Measurements from ENCODE around the gene COMMD1. TPM values are rescaled to one million over a fixed set of nuclear protein-coding genes. Genes with fewer than 3 reads are reported as not detected.
"Not testable (repeated sequence)": the region's sequence is repeated elsewhere in the genome, so short reads cannot be mapped to it uniquely, and the experiment has no call there.

COMMD1 gene
- total RNA-seq, 4 donors from 2014 or later: 8.5 to 80.7 (median 48.2) TPM

- Histone ChIP-seq H3K36me3 (no peaks in the 10 kb centered on the region), H3K27ac (no peak overlapping the region), H3K4me3 (no peak overlapping the region), H3K9me3 (no peaks in the 10 kb centered on the region), H3K27me3 (no peaks in the 10 kb centered on the region), H3K4me1 (no peaks in the 10 kb centered on the region)
- TF ChIP-seq, protein P1, sequence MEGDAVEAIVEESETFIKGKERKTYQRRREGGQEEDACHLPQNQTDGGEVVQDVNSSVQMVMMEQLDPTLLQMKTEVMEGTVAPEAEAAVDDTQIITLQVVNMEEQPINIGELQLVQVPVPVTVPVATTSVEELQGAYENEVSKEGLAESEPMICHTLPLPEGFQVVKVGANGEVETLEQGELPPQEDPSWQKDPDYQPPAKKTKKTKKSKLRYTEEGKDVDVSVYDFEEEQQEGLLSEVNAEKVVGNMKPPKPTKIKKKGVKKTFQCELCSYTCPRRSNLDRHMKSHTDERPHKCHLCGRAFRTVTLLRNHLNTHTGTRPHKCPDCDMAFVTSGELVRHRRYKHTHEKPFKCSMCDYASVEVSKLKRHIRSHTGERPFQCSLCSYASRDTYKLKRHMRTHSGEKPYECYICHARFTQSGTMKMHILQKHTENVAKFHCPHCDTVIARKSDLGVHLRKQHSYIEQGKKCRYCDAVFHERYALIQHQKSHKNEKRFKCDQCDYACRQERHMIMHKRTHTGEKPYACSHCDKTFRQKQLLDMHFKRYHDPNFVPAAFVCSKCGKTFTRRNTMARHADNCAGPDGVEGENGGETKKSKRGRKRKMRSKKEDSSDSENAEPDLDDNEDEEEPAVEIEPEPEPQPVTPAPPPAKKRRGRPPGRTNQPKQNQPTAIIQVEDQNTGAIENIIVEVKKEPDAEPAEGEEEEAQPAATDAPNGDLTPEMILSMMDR (IDR thresholded peaks at IDR 0.05): no peak
- TF ChIP-seq POLR2A (IDR thresholded peaks at IDR 0.05): no peak
- DNase-seq: no peak
- intact Hi-C loops (cut with DNase I; ENCODE audit: low total_unique reads): no loop called here
Measured at GRCh38 chr2:61995515-61995914, 90.0 kb downstream of the COMMD1 start.

DNA sequence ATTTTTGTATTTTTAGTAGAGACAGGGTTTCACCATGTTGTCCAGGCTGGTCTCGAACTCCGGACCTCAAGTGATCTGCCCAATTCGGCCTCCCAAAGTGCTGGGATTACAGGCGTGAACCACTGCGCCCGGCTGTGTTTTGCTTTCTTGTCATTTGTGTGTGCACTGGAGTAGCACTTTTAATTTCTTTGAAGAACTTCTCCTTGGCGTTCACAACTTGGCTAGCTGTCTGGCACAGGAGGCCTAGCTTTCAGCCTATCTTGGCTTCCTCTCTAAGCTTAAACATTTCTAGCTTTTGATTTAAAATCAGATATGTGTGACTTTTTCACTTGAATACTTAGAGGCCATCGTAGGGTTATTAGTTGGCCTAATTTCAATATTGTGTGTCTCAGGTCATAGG, 93.0 kb downstream of the COMMD1 start:
- H3K9me3 ChIP-seq: no peaks in the 10 kb centered on the region
- intact Hi-C loops (cut with DNase I; ENCODE audit: low total_unique reads): no loop called here

DNA sequence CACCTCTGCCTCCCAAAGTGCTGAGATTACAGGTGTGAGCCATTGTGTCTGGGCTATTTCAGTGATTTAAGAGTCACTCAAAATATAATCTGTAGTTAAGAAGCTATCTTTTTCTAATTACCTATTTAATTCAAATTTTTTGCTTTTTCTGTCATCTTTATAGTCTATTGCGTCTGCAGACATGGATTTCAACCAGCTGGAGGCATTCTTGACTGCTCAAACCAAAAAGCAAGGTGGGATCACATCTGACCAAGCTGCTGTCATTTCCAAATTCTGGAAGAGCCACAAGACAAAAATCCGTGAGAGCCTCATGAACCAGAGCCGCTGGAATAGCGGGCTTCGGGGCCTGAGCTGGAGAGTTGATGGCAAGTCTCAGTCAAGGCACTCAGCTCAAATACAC, 95.1 kb downstream of the COMMD1 start:
- no peak overlapping the region for H3K27ac ChIP-seq
- no peak overlapping the region for H3K4me3 ChIP-seq
- no peaks in the 10 kb centered on the region for H3K4me1 ChIP-seq
- TF ChIP-seq POLR2A (IDR thresholded peaks at IDR 0.05): no peak
- TF ChIP-seq, protein P1 (IDR thresholded peaks at IDR 0.05): no peak
- no peaks in the 10 kb centered on the region for H3K27me3 ChIP-seq
- DNase-seq: no peak
- intact Hi-C loops (cut with DNase I; ENCODE audit: low total_unique reads): no loop called here
- H3K9me3 ChIP-seq: no peaks in the 10 kb centered on the region
- H3K36me3 ChIP-seq: no peaks in the 10 kb centered on the region

More for the DNA sequence above, 93.0 kb downstream of the COMMD1 start:
- H3K27me3 ChIP-seq: no peaks in the 10 kb centered on the region
- H3K4me3 ChIP-seq: no peak overlapping the region
- H3K4me1 ChIP-seq: no peaks in the 10 kb centered on the region
- no peaks in the 10 kb centered on the region for H3K36me3 ChIP-seq
- no peak for TF ChIP-seq POLR2A (IDR thresholded peaks at IDR 0.05)
- TF ChIP-seq, protein P1 (IDR thresholded peaks at IDR 0.05): no peak
- H3K27ac ChIP-seq: no peak overlapping the region
- DNase-seq: no peak

GRCh38 chr2:62001431-62001830, 96.0 kb downstream of the COMMD1 start:
- TF ChIP-seq, protein P1 (IDR thresholded peaks at IDR 0.05): no peak
- no peak for TF ChIP-seq POLR2A (IDR thresholded peaks at IDR 0.05)
- H3K9me3 ChIP-seq: no peaks in the 10 kb centered on the region
- no peaks in the 10 kb centered on the region for H3K27me3 ChIP-seq
- H3K4me3 ChIP-seq: no peak overlapping the region
- DNase-seq: no peak
- no peaks in the 10 kb centered on the region for H3K36me3 ChIP-seq
- H3K27ac ChIP-seq: no peak overlapping the region
- intact Hi-C loops (cut with DNase I; ENCODE audit: low total_unique reads): no loop called here
- no peaks in the 10 kb centered on the region for H3K4me1 ChIP-seq

DNA sequence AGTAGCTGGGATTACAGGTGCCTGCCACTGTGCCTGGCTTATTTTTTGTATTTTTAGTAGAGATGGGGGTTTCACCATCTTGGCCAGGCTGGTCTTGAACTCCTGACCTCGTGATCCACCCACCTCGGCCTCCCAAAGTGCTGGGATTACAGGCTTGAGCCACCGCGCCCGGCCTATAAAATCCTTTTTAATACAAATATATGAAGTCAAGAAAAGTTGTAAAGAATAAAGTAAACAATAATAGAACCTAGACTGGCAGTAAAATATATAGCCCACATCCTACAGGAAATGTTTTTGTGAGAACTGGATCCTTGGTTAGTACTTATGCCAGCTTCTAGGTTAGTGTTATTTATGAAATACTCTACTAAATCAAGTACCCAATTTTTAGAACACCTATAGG, 99.0 kb downstream of the COMMD1 start:
- H3K36me3 ChIP-seq; DNase-seq; H3K4me1 ChIP-seq; H3K9me3 ChIP-seq; H3K27ac ChIP-seq; intact Hi-C loops (cut with DNase I; ENCODE audit: low total_unique reads); H3K27me3 ChIP-seq; H3K4me3 ChIP-seq: not testable (repeated sequence)

DNA sequence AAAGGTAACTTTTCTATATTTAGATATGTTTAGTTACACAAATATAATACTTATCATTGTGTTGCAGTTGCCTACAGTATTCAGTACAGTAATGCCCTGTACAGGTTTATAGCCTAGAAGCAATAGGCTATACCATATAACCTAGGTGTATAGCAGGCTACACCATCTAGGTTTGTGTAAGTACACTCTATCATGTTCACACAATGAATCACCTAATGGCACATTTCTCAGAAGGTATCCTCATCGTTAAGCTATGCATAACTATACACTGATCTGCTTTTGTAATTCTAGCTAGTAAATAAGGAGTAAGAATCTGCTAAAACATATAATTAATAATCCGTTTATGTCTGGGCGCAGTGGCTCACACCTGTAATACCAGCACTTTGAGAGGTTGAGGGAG, 102.1 kb downstream of the COMMD1 start:
- TF ChIP-seq, protein P1 (IDR thresholded peaks at IDR 0.05): no peak
- TF ChIP-seq POLR2A (IDR thresholded peaks at IDR 0.05): no peak
- Histone ChIP-seq H3K4me3 (no peak overlapping the region), H3K27me3 (no peaks in the 10 kb centered on the region), H3K27ac (no peak overlapping the region), H3K4me1 (no peaks in the 10 kb centered on the region), H3K9me3 (no peaks in the 10 kb centered on the region), H3K36me3 (no peaks in the 10 kb centered on the region)
- intact Hi-C loops (cut with DNase I; ENCODE audit: low total_unique reads): no loop called here
- DNase-seq: no peak

All from uterus (tissue), 4 donors.